Stimulated activated CD4-positive, alpha-beta T cell treated with anti-CD3 and anti-CD28 coated beads, Interleukin-12 subunit alpha, Interleukin-12 subunit beta, amount 100 ng/mL, for 48 hours (primary cell): ENCODE data around the gene MAB21L1.

Experiments used
- DNase-seq, 3 donors: peaks; one replicate each; pipeline ENCODE4 v3.0.0-alpha.2; 2020; ENCODE audit warnings: low read depth in 2 of 3, low spot score in 1 of 3

MAB21L1 gene

DNA sequence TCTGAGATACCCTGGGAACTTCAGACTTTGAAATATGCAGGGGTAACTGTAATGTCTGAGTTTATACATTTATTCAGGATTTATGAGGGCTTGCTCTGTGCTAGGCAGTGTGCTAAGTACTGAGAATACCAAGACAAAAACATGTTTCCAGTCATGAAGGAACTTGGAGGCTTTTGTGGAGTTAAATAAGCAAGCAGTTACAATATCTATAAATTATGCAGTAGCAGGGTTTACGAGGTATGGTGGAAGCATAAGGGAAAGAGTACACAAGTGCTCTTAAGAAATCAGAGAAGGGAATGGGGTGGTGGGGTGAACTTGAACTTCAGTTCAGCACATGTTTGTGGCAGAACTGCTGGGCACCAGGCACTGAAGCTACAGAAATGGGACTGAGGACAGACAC is 28.0 kb downstream of the MAB21L1 start:
- no peak for DNase-seq
